Activated CD8-positive, alpha-beta memory T cell treated with anti-CD3 and anti-CD28 coated beads, Interleukin-2, amount 50 U/mL, for 24 hours (primary cell): Measurements from ENCODE around the gene PTPRN2.

Experiments
- DNase-seq: peaks from one replicate; pipeline ENCODE4 v3.0.0-alpha.2; 2020; ENCODE audit errors: extremely low read depth

Gene PTPRN2

GRCh38 chr7:157718303-157719007 lies 869.2 kb downstream of the PTPRN2 start:
- DNase-seq, result no peak

GRCh38 chr7:157717211-157718174 lies 870.1 kb downstream of the PTPRN2 start:
- DNase-seq, result no peak

- DNase-seq, result no peak
Observed at GRCh38 chr7:157715938-157716280, 871.7 kb downstream of the PTPRN2 start.

- DNase-seq, result no peak
Observed at GRCh38 chr7:157715071-157715937, 872.3 kb downstream of the PTPRN2 start.

- no peak for DNase-seq
Observed at GRCh38 chr7:157714166-157715070, 873.2 kb downstream of the PTPRN2 start.

- DNase-seq, result no peak
Observed at GRCh38 chr7:157713591-157713990, 874.0 kb downstream of the PTPRN2 start.

GRCh38 chr7:157712666-157713235 lies 874.9 kb downstream of the PTPRN2 start:
- DNase-seq, result no peak

- DNase-seq, result no peak
Observed at GRCh38 chr7:157711353-157711888, 876.2 kb downstream of the PTPRN2 start.

- no peak for DNase-seq
Observed at GRCh38 chr7:157710396-157710795, 877.2 kb downstream of the PTPRN2 start.

GRCh38 chr7:157709531-157710251 lies 877.9 kb downstream of the PTPRN2 start:
- DNase-seq, result no peak

- DNase-seq, result no peak
Observed at GRCh38 chr7:157708919-157709295, 878.7 kb downstream of the PTPRN2 start.

GRCh38 chr7:157707983-157708918 lies 879.4 kb downstream of the PTPRN2 start:
- no peak for DNase-seq

GRCh38 chr7:157704365-157704764 lies 883.3 kb downstream of the PTPRN2 start:
- no peak for DNase-seq

GRCh38 chr7:157703534-157704195 lies 884.0 kb downstream of the PTPRN2 start:
- no peak for DNase-seq

- no peak for DNase-seq
Observed at GRCh38 chr7:157703131-157703530, 884.5 kb downstream of the PTPRN2 start.

GRCh38 chr7:157702311-157703023 lies 885.2 kb downstream of the PTPRN2 start:
- DNase-seq, result no peak
